Osteoblast (primary cell): ENCODE results near the gene THOC2. TPM values are rescaled to one million over a fixed set of nuclear protein-coding genes. Genes with fewer than 3 reads are reported as not detected.
A peak's percentile ranks its signal among the peaks of the same experiment; 100 is the strongest.

Source experiments
- DNase-seq: peaks from one replicate; pipeline ENCODE4 v3.0.0; 2011; ENCODE audit warnings: low spot score, mixed read lengths; ENCODE audit not compliant: insufficient read length; ENCODE audit errors: missing footprints
- H2AFZ ChIP-seq: 2 replicates; pipeline ENCODE4 v1.6.0; 2011; ENCODE audit warnings: mild to moderate bottlenecking, low read length
- H3K27ac ChIP-seq: 2 replicates; pipeline ENCODE4 v1.5.1; 2011; ENCODE audit warnings: mild to moderate bottlenecking, low read depth, low read length, moderate library complexity
- H3K27me3 ChIP-seq: 2 replicates; pipeline ENCODE4 v1.6.0; 2012; ENCODE audit warnings: mild to moderate bottlenecking, control low read depth, inconsistent platforms, low read length, moderate library complexity; ENCODE audit not compliant: insufficient read depth
- H3K36me3 ChIP-seq: 2 replicates; pipeline ENCODE4 v1.5.1; 2011; ENCODE audit warnings: mild to moderate bottlenecking, low read length, control low read depth, moderate library complexity; ENCODE audit not compliant: insufficient read depth
- H3K4me1 ChIP-seq: 2 replicates; pipeline ENCODE4 v1.5.1; 2011; ENCODE audit warnings: mild to moderate bottlenecking, low read length, control low read depth, moderate library complexity; ENCODE audit not compliant: insufficient read depth
- H3K4me2 ChIP-seq: 2 replicates; pipeline ENCODE4 v1.6.0; 2011; ENCODE audit warnings: mild to moderate bottlenecking, low read length; ENCODE audit not compliant: insufficient read depth
- H3K4me3 ChIP-seq: fragments of 200-600 bp; sonication (generic); 3 replicates; pipeline ENCODE4 v1.5.1; 2012; ENCODE audit warnings: mild to moderate bottlenecking, low read length, inconsistent platforms; ENCODE audit not compliant: insufficient read depth
- H3K79me2 ChIP-seq: 2 replicates; pipeline ENCODE4 v1.6.0; 2012; ENCODE audit warnings: mild to moderate bottlenecking, low read length, control low read depth, inconsistent platforms; ENCODE audit not compliant: insufficient read depth
- H3K9me3 ChIP-seq: 2 replicates; pipeline ENCODE4 v1.5.1; 2011; ENCODE audit warnings: low read depth, low read length, control low read depth
- H4K20me1 ChIP-seq: 2 replicates; pipeline ENCODE4 v1.6.0; 2012; ENCODE audit warnings: mild to moderate bottlenecking, low read length, control low read depth; ENCODE audit not compliant: insufficient read depth
- total RNA-seq: library from RNA; depleted of rRNA; stranded (reverse); fragments of >200 nt; gene quantifications from 2 replicates; pipeline ENCODE4 v1.2.3, GENCODE V29; 2012
- TF ChIP-seq, protein P1 (sequence below): IDR thresholded peaks from 2 replicates; pipeline ENCODE4 v1.5.1; 2011; ENCODE audit warnings: mild to moderate bottlenecking, low read depth, low read length, moderate library complexity; ENCODE audit errors: extremely low read depth

THOC2 gene
- total RNA-seq, 1 donor, result 71.7 TPM

DNA sequence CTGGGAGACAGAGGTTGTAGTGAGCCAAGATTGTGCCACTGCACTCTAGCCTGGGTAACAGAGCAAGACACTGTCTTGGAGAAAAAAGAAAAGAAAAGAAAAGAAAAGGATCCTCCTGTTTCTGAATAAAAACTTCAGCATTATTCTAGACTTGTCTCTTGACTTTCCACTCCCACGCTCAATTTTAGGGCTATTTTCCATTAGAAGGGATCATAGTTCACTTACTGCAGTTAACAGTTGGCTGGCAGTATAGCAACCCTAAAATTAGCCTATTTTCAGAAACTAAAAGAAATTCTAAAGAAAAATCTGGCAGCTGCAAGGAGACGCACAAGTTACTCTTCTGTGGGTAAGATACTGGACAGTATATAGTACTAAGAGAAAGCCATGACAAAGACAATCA lies 28.1 kb downstream of the THOC2 start:
- H3K9me3 ChIP-seq, result no peaks in the 10 kb centered on the region
- no peak overlapping the region for H3K4me3 ChIP-seq
- no peak for DNase-seq
- H3K4me2 ChIP-seq, result no peak overlapping the region
- no peak overlapping the region for H2AFZ ChIP-seq
- H3K36me3 ChIP-seq, result no peaks in the 10 kb centered on the region
- H3K4me1 ChIP-seq, result no peaks in the 10 kb centered on the region
- H3K79me2 ChIP-seq, result peaks cover 29% of the 10 kb centered on the region
- TF ChIP-seq, protein P1, sequence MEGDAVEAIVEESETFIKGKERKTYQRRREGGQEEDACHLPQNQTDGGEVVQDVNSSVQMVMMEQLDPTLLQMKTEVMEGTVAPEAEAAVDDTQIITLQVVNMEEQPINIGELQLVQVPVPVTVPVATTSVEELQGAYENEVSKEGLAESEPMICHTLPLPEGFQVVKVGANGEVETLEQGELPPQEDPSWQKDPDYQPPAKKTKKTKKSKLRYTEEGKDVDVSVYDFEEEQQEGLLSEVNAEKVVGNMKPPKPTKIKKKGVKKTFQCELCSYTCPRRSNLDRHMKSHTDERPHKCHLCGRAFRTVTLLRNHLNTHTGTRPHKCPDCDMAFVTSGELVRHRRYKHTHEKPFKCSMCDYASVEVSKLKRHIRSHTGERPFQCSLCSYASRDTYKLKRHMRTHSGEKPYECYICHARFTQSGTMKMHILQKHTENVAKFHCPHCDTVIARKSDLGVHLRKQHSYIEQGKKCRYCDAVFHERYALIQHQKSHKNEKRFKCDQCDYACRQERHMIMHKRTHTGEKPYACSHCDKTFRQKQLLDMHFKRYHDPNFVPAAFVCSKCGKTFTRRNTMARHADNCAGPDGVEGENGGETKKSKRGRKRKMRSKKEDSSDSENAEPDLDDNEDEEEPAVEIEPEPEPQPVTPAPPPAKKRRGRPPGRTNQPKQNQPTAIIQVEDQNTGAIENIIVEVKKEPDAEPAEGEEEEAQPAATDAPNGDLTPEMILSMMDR, result no peak
- H3K27ac ChIP-seq, result no peak overlapping the region
- H4K20me1 ChIP-seq, result no peaks in the 10 kb centered on the region
- no peaks in the 10 kb centered on the region for H3K27me3 ChIP-seq

DNA sequence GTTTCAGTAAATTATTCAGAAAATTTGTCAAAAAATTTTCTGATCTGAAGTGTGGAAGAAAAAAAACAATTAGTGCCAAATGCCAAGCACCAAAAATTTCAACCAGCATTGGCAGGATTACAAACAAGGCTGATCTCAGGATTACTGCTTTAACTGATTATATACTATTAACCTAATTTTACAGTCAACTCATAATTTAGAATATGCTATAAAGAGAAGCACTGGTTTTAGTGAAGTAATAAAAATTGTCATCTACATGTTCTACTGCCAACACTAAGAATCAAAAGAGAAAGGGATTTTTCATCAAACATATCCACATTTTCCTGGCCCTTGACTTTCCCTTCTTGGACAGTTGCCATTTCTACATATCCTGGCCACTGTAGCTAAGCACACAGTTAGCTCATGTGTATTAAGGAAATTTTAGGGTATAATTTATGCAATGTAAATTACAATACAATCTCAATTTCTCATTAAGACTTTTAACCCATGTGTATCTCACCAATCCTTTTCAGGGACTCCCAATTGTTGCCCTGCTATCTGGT lies 33.8 kb downstream of the THOC2 start:
- TF ChIP-seq, protein P1, result no peak
- peak; percentile 41 for DNase-seq
- Histone ChIP-seq H3K4me1 (no peaks in the 10 kb centered on the region), H3K79me2 (peaks cover 3% of the 10 kb centered on the region), H3K27me3 (no peaks in the 10 kb centered on the region), H3K36me3 (no peaks in the 10 kb centered on the region), H3K27ac (no peak overlapping the region), H4K20me1 (no peaks in the 10 kb centered on the region), H3K4me2 (no peak overlapping the region), H2AFZ (no peak overlapping the region), H3K4me3 (no peak overlapping the region), H3K9me3 (no peaks in the 10 kb centered on the region)

- Histone ChIP-seq H3K9me3 (no peaks in the 10 kb centered on the region), H3K4me3 (no peak overlapping the region)
These were observed 36.5 kb downstream of the THOC2 start for GRCh38 chrX:123696334-123696733.

GRCh38 chrX:123695242-123695641 lies 37.6 kb downstream of the THOC2 start:
- no peaks in the 10 kb centered on the region for H3K27me3 ChIP-seq
- H4K20me1 ChIP-seq, result no peaks in the 10 kb centered on the region
- no peaks in the 10 kb centered on the region for H3K9me3 ChIP-seq
- no peaks in the 10 kb centered on the region for H3K79me2 ChIP-seq
- no peak overlapping the region for H3K4me3 ChIP-seq
- H3K4me2 ChIP-seq, result no peak overlapping the region
- peaks cover 6% of the 10 kb centered on the region for H3K36me3 ChIP-seq
- no peak overlapping the region for H3K27ac ChIP-seq
- no peak for DNase-seq
- no peak overlapping the region for H2AFZ ChIP-seq
- TF ChIP-seq, protein P1, result no peak
- no peaks in the 10 kb centered on the region for H3K4me1 ChIP-seq

More at GRCh38 chrX:123696334-123696733, 36.5 kb downstream of the THOC2 start:
- Histone ChIP-seq H3K27me3 (no peaks in the 10 kb centered on the region), H3K79me2 (peaks cover 3% of the 10 kb centered on the region), H3K4me1 (no peaks in the 10 kb centered on the region), H3K36me3 (peaks cover 6% of the 10 kb centered on the region), H4K20me1 (no peaks in the 10 kb centered on the region), H3K27ac (no peak overlapping the region), H2AFZ (no peak overlapping the region), H3K4me2 (no peak overlapping the region)
- TF ChIP-seq, protein P1, result no peak
- DNase-seq, result no peak
